ENCODE data around the gene GNAT2.
A peak's percentile ranks its signal among the peaks of the same experiment; 100 is the strongest.

Gene GNAT2

DNA sequence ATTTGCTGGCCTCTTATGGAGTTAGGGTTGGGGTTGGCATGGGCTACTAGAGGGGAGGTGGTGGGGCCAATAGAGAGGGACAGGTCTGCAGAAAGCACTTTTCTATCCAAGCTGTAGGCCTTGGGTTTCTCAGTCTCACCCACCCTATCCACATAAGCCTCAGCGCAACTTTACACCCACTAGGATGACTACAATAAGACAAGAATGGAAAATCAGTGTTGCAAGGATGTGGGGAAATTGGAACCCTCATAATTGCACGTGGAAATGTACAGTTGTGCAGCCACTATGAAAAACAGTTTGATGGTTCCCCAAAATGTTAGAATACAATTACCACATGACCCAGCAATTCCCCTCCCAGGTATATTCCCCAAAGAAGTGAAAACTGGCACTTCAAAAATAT lies 22.4 kb upstream of the GNAT2 start:
- no peak for DNase-seq

DNA sequence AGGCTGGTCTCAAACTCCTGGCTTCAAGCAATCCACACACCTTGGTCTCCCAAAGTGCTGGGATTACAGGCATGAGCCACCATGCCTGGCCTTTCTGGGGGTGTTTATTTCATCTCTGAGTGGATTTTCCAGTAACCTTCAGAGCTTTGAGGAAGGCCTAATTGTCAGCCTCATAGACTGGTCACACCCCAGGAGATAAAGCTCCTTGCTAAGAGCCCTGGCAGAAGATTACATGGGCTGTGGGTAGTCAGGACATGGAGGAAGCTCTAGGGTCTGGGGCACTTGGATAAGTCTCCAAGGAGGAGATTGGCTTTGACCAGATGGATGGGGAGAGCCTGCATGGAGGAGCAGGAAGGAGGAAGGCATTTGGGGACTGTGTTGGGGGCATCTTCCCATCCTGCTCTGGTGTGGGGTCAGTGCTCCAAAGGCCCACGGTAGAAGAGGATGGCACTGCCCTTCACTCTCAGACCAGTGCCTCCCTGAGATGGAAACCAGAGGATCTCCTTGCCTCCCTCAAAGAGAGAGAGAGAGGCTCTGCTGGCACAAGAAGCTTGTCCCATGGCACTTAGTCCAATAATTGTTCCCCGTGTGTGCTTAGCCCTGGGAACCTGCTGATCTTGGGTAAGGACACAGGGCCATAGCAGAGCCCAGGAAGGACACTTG lies 21.8 kb upstream of the GNAT2 start:
- DNase-seq, result no peak

- DNase-seq, result peak; percentile 77
Observed at GRCh38 chr1:109640285-109640865, 21.0 kb upstream of the GNAT2 start.

DNA sequence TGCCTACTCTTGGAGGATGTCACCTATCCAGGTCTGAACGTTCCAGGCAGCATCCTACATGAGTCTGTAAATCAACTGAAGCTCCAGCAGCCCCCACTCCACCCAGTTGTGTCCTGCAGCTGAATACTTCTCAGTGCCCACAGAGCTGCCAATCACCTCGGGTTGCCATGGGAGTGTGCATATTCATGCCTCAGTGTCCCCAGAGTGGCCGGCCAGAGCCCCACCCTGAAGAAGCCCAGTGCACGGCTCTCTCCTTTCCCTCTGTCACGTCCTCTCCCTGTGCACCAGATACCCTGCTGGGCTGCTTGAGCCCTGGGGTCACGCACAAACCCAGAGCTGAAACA lies 20.4 kb upstream of the GNAT2 start:
- DNase-seq, result no peak

- DNase-seq, result no peak
Observed at GRCh38 chr1:109639063-109639840, 19.8 kb upstream of the GNAT2 start.

GRCh38 chr1:109637446-109637845 lies 18.0 kb upstream of the GNAT2 start:
- no peak for DNase-seq

- no peak for DNase-seq
Observed at GRCh38 chr1:109636201-109636952, 17.0 kb upstream of the GNAT2 start.

DNA sequence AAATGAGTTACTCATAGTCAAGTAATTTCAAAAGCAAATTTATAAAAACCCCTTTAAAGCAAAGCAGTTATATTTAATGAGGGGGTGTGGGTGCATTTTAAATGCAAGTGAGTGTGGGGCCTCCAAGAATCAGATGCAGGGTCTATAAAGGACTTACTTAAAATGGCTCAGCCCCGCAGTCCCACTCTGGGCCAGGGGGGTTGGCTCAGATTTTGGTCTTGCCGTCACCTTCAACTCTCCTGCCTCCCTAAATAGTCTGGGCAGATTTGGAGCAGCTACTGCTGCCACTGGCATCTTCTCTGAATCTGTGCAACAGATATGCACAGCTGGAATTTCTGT lies 16.4 kb upstream of the GNAT2 start:
- DNase-seq, result no peak

DNA sequence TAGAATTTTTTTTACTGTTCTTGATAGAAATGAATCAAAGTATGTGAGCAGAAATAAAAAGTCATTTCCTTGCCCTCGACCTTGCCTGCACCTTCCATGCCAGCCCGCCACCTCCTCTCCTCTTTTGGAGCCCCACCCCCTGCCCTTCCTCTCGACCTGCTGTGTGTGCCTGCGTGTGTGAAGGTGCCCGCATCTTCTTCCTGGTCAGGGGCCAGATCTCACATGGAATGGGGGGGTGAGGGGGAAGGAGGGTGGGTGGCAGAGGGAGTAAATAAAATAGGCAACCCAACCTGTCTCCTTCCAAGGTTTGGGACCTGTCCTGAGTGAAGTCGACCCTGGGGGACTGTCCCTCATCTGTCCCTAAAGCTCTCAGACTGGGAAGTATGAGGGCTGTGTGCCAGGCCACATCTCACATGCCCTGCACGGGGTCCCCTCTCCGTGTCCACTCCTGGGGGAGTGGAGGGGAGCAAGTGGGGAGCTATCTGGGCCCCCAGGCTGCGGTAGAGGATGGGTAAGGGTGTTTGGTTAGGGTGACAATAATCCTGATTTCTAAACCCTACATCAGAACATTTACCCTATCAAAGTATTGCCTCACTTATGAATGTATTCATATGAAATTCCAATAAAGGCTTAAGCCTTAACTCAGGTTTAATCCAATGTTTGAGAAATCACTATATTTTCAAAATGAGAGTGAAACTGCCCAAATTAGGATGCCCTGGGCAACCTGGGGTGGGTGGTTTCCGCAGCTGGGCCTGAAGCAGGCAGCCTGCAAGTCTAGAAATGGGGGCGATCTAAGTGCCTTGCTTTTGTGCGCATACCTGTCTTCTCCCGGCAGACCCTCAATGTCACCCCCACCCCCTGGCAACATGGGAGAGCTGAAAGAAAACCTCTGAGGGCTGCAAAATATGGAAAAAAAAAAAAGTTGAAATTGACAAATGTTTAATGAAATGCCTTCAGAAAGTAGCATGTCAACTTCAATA lies 15.6 kb upstream of the GNAT2 start:
- DNase-seq, result no peak

GRCh38 chr1:109634292-109634691 lies 14.9 kb upstream of the GNAT2 start:
- DNase-seq, result no peak

DNA sequence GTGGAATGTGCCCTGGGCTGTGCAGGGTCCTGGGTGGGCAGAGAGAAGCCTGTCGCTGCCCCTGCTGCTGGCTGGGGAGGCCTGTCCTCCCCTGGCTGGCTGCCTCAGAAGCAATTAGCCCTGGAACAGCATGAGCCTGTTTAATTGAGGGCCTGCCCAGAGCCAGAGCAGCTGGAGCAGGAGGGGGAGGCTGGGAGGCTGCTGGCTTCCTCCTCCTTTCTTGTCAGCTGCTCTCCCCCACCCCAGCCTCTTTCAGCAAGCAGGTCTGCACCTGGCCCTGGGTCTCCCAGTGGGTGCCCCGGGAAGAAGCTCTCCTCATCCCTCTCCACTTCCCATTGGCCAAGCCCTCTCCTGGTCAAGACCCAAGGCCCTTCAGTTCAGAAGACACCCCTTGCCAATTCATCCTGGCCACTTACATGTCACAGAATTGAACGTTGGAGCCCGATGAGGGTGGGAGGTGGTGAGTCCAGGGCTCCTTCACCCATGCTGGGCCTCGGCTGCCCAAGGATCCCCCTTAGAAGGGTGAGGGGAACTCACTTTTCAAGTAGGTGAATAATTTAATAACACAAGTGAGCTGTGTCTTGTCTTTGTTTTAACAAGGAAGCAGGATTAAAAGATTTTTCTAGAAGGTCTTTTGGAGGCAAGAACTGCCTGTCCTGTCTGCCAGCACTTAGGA lies 13.4 kb upstream of the GNAT2 start:
- DNase-seq, result peak; percentile 67

- DNase-seq, result no peak
Observed at GRCh38 chr1:109631513-109632505, 12.4 kb upstream of the GNAT2 start.

GRCh38 chr1:109630898-109631512 lies 11.6 kb upstream of the GNAT2 start:
- no peak for DNase-seq

DNA sequence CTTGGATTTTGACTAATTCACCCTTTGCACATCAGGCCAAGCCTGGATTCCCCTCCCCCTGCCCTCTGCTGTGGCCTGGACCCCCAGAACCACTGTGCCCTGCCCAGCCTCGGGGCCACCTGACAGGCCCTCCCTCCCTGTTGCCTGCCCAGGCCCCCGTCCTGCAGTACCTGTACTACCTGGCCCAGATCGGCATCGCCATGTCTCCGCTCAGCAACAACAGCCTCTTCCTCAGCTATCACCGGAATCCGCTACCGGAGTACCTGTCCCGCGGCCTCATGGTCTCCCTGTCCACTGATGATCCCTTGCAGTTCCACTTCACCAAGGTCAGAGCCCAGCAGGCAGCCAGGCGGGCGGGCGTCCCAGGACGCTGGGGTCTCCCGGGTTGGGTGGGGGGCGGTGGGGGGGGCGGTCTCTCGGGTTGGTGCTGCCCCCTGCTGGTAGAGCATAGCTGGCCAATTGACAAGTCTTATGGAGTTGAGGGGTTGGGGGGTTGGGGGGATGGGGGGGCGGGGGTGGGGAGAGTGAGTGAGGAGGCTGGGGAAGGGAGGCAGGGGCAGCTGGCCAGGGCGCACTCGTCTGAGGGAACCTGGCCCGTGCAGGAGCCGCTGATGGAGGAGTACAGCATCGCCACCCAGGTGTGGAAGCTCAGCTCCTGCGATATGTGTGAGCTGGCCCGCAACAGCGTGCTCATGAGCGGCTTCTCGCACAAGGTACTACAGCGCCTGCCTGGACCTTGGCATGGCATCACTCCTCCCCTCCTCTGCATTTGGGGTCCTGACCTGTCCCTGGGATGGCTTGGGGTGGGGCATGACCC lies 10.9 kb upstream of the GNAT2 start:
- DNase-seq, result no peak

DNA sequence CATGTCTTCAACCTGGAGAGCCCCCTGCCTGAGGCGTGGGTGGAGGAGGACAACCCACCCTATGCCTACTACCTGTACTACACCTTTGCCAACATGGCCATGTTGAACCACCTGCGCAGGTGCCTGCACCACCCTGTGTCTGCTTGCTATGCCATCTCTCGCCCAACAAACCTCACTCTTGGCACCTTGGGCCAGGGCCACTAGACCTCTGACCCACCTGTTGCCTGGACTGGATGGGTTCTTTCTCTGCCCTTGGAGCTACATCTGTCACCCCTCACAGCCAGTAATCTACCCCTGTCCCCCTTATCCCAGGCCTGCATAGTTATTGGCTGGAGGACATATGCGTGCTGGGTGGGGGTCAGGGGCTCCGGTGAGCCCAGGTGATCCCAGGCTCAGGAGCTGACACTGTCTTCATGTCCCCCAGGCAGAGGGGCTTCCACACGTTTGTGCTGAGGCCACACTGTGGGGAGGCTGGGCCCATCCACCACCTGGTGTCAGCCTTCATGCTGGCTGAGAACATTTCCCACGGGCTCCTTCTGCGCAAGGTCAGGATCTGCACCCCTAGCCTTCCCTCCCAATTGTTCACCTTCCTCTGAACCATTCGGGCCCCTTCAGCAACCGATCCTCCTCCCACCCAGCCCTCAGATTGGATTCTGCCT lies 10.1 kb upstream of the GNAT2 start:
- no peak for DNase-seq

DNA sequence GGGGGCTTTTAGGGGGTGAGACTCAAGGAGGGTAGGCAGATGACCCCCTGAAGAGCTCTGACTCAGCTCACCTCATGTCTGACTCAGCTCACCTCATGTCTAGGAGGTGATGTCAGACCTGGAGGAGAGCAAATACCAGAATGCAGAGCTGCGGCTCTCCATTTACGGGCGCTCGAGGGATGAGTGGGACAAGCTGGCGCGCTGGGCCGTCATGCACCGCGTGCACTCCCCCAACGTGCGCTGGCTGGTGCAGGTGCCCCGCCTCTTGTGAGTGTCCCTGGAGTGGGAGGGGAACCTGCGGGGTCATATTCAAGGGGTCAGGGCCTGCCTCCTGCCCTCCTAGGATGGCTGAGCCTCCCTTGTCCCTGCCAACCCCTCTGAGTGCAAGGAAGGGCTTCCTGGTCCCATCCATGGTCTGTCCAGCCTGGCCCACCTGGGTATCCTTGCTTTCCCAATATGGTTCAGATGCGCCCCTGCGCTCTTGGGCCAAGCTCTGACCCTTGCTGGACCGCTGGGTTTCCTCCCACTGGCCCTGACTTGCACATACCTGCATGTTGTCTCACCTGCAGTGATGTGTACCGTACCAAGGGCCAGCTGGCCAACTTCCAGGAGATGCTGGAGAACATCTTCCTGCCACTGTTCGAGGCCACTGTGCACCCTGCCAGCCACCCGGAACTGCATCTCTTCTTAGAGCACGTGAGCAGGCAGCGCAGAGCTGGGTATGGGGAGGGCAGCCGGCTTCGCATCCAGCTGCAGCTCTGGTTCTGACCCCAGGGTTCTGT lies 9.3 kb upstream of the GNAT2 start:
- DNase-seq, result no peak

GRCh38 chr1:109627692-109628399 lies 8.4 kb upstream of the GNAT2 start:
- DNase-seq, result no peak

Data from midbrain (tissue), 1 donor.